ENCODE results near the gene RPTOR.

The RPTOR gene

GRCh38 chr17:80665792-80666191 lies 121.2 kb downstream of the RPTOR start:
- no peak for DNase-seq (ENCODE audit: low read depth in 2 of 2)

- no peak for DNase-seq (ENCODE audit: low read depth in 2 of 2)
These were observed 122.2 kb downstream of the RPTOR start for GRCh38 chr17:80666867-80667266.

GRCh38 chr17:80667462-80668277 lies 123.0 kb downstream of the RPTOR start:
- no peak for DNase-seq (ENCODE audit: low read depth in 2 of 2)

GRCh38 chr17:80668375-80669148 lies 123.9 kb downstream of the RPTOR start:
- DNase-seq (ENCODE audit: low read depth in 2 of 2): no peak

DNA sequence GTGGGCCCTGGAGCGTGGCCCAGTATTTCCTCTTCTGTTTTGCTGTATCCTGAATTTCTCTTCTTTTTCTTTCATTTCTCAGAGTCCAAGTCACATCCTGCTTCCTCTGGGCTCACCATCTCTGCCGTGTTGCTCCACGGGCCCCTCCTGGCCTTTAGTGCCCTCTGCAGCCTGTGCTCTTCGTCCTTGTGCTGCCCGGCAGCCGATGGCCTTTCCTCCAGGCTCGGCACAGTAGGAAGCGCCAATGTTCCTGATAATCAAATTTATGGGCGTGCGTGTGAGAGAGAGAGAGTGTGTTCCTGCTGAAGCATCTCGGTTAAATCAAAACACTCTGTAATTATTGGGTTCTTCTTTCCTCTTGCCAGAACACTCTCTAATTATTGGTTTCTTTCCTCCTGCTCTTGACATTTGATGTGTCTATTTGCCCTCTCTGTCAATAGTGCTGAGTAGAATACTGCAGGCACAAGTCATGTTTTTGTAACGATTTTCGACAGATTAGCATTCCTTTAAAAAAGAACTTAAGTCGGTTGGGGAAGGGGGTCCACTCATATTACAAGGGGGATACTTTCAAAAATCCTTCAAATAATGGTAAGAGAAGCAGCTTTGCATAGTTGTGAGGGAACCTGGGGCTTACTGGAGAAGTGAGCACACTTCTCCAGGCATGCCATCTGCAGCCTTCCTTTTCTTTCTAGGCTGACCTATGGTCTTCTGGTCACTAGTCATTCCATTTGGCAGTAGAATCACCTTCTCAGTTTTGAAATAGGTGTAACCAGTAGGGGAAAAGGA lies 126.6 kb downstream of the RPTOR start:
- DNase-seq (ENCODE audit: low read depth in 2 of 2): no peak

DNA sequence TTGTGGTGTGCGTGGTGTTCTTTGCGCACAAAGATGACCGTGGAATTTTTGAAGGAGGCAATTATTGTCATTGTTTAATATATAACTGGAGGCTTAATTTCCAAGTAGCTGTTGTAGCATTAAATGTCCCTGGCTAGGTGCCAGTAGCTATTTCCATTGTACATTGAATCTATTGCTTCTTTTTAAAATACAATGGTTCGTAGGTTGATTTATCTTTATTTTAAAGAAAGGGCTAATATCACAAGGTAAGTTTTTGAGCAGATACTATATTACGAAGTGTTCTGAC lies 127.1 kb downstream of the RPTOR start:
- DNase-seq (ENCODE audit: low read depth in 2 of 2): no peak

DNA sequence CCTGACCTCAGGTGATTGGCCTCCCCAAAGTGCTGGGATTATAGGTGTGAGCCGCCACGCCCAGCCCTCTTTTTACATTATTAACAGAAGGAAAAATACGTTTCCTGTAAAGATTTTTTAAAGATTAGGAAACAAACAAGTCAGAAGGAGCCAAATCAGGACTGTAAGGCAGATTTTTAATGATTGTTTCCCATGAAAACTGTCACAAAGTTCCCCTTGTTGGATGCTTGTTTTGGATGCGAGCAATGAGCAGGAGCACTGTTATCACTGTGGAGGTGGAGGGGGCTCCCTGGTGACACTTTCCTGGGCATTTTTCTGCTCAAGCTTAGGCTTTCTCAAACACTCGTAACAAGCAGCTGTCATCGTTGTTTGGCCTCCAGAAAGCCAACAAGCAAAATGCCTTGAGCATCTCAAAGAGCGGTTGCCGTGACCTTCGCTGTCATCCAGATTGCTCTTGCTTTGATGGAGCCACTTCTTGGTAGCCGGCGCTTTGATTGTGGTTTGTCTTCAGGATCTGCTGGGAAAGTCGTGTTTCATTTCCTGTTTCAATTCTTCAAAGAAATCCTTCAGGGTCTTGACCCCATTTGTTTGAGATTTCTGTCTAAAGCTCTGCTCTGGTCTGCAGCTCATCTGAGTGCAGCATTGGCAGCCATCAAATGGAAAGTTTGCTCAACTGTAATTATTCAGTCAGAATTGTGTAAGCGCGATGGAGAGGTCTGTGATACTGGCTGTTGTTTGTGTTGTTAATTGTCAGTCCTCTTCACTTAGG lies 128.7 kb downstream of the RPTOR start:
- no peak for DNase-seq (ENCODE audit: low read depth in 2 of 2)

DNA sequence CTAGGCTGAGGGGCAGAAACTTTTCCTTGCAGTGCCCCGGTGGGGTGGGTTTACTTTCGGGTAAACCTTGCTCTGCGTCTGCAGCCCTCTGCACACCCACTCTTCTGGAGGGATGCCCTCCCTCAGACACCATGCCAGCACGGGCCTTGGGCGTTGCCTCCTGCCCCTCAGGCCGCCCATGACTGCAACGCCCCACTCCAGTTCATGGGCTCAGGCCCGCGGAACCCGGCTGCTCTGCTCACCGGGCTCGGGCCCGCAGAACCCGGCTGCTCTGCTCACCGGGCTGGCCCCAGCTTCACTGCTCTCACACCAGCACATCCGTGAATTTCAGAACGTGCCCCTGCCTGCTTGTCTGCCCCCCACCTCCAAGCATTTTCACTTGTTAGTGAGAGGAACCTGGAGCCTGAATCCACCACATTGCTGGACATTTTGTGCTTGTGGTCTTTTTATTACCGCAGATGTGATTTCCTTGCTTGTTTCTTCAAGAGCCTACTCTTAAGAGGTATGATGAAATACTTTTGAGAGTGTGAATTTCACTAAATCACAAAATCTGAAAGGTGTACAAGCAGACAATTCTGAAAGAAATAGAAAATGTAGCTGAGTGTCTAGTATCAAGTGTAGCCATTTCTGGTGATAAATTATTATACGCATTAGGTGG lies 130.9 kb downstream of the RPTOR start:
- no peak for DNase-seq (ENCODE audit: low read depth in 2 of 2)

GRCh38 chr17:80676096-80676466 lies 131.4 kb downstream of the RPTOR start:
- no peak for DNase-seq (ENCODE audit: low read depth in 2 of 2)

DNA sequence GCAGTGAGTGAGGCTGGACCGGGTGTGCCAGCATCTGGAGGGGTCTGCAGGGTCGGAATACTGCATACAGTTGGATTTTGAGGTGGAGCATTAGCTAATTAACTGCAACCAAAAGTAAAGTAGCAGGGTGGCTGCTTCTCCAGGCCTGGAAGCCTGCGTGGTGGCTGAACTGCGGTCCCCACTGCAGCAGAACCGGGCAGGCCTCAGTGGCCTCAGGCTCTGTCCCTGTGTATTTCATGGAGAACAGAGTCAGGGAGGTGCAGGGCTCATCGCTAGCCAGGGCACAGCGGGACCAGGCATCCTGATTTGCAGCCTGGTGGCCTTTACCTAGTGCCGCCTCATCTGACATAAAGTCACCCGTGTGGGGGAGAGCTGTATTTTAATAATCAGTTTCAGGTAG lies 131.9 kb downstream of the RPTOR start:
- no peak for DNase-seq (ENCODE audit: low read depth in 2 of 2)

- no peak for DNase-seq (ENCODE audit: low read depth in 2 of 2)
These were observed 132.6 kb downstream of the RPTOR start for GRCh38 chr17:80677214-80677756.

DNA sequence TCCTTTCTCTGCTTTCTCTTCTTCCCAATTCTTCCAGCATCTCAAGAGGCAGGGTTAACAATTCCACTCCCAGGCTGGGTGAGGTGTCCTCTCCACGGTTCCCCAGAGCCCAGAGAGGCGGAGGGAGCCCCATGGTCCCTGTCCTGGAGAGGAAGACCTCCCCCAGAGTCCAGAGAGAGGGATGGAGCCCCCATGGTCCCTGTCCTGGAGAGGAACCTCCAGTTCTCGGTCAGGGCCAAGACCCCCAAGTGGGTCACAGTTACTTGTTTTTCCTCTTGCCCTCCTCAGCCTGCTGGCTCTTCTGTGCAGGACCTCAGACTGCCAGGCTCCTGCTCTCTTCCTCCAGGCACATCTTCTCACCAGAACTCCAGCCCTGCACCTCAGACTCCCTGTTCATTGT lies 135.2 kb downstream of the RPTOR start:
- DNase-seq (ENCODE audit: low read depth in 2 of 2): no peak

DNA sequence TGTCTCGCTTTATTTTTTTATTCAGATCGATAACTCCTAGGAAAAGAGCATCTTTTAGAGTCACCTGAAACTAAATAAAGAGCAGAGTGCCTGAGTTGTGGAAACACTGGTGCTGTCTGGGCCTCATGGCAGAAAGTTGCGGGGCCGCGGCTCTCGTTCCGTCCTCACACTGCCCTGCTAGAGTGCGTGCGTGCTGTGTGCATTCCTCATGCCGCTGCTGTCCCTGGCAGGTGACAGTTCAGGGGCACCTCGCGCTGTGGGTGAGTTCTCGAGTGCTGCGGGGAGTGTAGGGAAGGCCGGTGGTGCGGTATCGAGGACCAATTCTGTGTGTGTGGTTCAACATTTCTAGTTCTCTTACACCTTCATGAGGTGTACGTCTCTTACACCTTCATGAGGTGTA lies 136.6 kb downstream of the RPTOR start:
- no peak for DNase-seq (ENCODE audit: low read depth in 2 of 2)

DNA sequence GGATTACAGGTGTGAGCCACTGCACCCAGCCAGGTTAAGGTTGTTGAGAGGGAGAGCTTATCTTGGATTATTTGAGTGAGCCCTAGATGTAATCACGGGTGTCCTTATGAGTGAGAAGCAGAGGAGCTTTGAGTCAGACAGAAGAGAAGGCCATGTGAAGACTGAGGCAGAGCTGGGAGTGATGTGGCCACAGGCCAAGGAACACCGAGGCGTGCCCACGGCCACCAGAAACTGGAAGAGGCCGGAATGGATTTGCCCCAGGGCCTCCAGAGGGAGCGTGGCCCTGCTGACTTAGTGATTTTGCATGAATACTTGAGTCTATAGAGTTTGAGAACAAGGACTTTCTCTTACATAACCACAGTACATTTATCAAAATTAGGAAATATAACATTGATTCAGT lies 137.7 kb downstream of the RPTOR start:
- DNase-seq (ENCODE audit: low read depth in 2 of 2): no peak

GRCh38 chr17:80683625-80684104 lies 139.0 kb downstream of the RPTOR start:
- DNase-seq (ENCODE audit: low read depth in 2 of 2): no peak

DNA sequence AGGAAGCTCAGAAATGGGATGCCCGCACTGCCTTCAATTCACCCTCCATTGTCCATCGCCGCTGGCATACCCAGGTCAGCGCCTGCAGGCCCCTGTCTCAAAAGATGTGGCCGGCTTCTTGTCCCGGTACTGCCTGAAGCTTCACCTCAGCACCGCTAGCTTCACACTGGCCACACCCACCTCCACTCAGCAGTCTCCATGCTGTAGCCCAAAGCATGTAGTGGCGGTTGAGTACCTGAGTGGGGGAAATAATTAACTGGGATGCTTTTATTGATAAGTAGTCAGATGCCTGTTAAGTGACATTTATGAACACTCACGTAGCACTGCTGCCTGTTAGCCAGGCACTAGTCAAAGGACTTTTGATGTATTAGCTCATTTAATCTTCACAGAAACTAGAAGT lies 143.2 kb downstream of the RPTOR start:
- DNase-seq (ENCODE audit: low read depth in 2 of 2): no peak

GRCh38 chr17:80689129-80689619 lies 144.5 kb downstream of the RPTOR start:
- no peak for DNase-seq (ENCODE audit: low read depth in 2 of 2)

- no peak for DNase-seq (ENCODE audit: low read depth in 2 of 2)
These were observed 147.1 kb downstream of the RPTOR start for GRCh38 chr17:80691784-80692183.

- DNase-seq (ENCODE audit: low read depth in 2 of 2): no peak
These were observed 148.4 kb downstream of the RPTOR start for GRCh38 chr17:80692931-80693467.

DNA sequence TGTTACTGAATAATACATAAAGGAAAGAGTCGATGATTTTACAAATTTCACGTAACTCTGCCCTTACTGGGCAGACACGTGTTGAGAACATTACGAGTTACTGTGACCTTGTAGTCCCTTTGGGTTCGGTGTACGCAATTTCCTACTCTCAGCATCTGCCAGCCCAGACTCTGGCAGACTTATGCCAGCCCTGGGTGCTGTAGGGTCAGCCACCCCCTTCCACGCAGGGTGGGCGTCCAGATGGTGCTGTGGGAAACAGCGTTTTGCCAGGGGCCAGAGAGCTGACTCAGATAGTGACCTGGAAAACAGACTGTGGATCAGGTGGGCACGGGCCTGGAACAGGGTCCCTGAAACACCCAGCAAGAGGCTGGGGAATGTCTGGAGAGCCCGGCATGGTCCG lies 148.9 kb downstream of the RPTOR start:
- no peak for DNase-seq (ENCODE audit: low read depth in 2 of 2)

Measured in stimulated activated CD8-positive, alpha-beta memory T cell treated with anti-CD3 and anti-CD28 coated beads, Interleukin-15, amount 100 ng/mL, for 48 hours (primary cell).